Activated CD4-positive, alpha-beta T cell treated with anti-CD3 and anti-CD28 coated beads, Interleukin-2, amount 50 U/mL, for 1 hour (primary cell): ENCODE measurements around the gene ZNF618.

ENCODE experiments used
- DNase-seq: peaks from one replicate; pipeline ENCODE4 v3.0.0-alpha.2; 2020

Gene ZNF618

DNA sequence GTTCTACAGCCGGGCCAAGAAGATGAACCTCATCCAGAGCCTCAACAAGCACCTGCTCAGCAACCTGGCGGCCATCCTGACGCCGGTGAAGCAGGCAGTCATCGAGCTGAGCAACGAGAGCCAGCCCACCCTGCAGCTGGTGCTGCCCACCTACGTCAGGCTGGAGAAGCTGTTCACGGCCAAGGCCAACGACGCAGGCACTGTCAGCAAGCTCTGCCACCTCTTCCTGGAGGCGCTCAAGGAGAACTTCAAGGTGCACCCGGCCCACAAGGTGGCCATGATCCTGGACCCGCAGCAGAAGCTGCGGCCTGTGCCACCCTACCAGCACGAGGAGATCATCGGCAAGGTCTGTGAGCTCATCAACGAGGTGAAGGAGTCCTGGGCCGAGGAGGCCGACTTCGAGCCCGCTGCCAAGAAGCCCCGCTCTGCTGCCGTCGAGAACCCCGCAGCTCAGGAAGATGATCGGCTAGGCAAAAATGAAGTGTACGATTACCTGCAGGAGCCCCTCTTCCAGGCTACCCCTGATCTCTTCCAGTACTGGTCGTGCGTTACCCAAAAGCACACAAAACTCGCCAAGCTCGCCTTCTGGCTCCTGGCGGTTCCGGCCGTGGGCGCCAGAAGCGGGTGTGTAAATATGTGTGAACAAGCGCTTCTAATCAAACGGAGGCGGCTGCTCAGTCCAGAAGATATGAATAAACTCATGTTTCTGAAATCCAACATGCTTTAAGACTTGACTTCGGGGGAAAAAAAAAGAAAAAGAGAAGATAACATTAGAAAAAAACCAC lies 173.5 kb downstream of the ZNF618 start:
- no peak for DNase-seq

DNA sequence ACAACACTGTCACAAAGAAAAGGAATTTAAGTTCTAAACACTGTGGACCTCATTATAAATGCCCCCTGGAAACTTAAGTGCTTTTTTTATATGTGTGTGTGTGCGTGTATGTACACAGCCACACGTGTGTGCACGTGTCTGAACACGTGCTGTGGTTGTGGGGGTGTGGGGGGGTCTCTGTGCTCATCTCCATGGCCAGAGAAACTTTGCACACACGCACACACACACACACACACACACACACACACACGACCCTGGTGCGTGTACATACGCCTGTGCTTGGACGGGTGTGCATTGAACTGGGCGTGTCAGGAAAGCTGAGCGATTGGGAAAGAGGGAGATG lies 174.1 kb downstream of the ZNF618 start:
- no peak for DNase-seq

DNA sequence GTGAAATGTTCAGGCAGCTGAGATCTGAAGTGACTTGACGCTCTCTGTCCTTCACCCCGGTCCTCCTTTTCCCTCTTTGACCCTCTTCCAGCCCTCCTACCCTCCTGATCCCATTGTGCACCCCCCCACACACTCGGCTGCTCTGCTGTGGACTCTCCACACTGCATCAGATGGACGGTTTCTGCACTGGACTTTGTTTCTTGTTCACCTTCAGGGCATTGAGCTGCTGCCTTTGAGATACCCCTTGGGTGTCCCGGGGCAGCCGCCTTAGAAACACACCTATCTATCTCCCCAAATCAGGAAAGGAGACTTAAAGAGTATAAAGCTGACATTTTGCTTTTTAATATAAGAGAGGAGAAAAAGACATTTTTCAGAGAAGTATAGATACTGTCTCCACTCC lies 174.5 kb downstream of the ZNF618 start:
- no peak for DNase-seq

- DNase-seq: no peak
Measured at GRCh38 chr9:114051281-114051680, 175.2 kb downstream of the ZNF618 start.

- DNase-seq: no peak
Measured at GRCh38 chr9:114051706-114052105, 175.6 kb downstream of the ZNF618 start.

DNA sequence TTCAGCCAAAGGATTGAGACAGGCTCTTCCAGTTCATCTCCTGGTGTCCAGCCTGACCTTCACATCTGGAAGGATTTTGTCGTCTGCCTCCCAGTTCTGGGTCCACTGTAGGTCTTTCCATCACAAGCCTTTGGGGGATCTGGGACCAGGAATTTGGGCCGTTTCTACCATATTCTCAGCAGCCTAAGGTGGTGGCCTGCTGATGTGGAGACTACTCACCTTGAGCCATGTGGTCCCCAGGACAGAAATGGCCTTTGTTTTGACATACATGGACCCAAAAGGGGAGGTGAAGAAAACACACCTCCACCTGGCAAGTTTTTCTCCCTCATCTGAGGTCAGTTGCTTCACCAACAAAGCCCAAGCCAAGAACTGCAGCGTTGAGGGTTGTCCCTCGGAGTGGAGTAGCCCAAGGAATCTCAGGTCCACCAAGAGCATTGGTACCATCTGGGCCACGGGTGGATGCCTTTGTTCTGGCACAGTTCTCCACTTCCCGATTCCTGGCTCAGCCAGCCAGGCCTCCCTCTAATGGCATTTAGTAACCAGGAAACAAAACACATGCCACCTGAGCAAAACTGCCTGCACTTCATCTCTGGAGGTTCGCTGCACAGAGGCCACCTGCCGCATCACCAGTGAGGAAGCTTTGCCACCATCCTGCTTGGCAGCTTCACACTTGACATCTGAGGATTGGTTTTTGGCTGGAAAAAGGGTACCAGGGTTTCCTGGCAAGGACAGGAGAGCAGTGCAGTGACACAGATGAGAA lies 177.3 kb downstream of the ZNF618 start:
- DNase-seq: no peak

GRCh38 chr9:114054191-114054690 lies 178.1 kb downstream of the ZNF618 start:
- no peak for DNase-seq

DNA sequence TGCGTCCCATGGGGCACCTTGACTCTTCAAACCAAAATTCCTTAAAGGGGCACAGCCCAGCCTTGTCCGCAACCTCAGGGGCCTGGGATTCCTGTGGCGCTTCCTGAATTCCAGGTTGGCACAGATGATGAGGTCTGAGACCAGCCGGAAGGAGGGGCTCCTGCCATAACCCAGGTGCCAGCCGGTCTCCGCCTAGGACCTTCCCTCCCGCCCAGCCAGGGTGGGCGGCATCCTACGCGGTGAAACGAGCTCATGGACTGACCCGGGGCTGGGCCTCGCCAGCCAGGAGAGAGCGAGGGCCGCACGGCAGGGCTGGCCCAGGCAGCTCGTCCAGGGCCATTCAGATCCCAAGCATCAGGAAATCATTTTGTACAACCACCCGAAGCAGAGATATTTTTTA lies 179.0 kb downstream of the ZNF618 start:
- no peak for DNase-seq

DNA sequence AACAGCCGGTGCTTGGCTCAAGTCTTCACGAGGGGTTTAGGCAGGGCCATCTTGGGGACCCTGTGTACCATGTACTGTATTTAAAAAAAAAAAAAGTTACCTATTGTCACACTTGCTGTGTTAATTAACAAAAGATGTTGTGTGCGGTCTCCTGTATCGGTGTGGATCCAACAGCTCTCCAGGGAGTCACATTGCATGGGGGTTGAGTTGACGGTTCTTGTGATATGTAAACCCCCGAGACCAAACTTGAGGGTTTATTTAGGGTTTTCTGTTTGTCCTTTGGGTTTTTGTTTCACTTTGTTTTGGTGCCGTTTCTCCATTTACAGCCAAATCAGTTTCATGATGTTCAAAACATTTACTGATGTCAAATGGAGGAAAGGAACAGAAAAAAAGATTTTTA lies 179.8 kb downstream of the ZNF618 start:
- no peak for DNase-seq

GRCh38 chr9:114056527-114056926 lies 180.4 kb downstream of the ZNF618 start:
- no peak for DNase-seq

GRCh38 chr9:114057161-114057885 lies 181.2 kb downstream of the ZNF618 start:
- no peak for DNase-seq

DNA sequence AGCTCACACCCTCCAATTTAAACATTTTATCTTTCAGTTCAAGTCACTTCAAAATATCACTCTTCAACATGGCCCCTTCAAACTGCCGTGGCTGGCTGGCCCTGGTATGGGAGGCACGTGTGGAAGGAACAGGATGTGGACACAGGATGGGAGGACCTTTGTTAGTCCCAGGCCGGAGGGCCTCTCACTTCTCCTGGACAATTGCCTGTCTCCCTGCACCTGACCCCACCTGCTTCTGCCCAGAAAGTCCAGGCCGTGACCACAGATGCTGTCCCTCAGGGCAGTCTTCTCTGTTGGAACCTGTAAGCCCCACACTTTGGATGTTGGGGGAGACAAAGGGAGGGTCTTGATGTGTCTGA lies 182.6 kb downstream of the ZNF618 start:
- no peak for DNase-seq

DNA sequence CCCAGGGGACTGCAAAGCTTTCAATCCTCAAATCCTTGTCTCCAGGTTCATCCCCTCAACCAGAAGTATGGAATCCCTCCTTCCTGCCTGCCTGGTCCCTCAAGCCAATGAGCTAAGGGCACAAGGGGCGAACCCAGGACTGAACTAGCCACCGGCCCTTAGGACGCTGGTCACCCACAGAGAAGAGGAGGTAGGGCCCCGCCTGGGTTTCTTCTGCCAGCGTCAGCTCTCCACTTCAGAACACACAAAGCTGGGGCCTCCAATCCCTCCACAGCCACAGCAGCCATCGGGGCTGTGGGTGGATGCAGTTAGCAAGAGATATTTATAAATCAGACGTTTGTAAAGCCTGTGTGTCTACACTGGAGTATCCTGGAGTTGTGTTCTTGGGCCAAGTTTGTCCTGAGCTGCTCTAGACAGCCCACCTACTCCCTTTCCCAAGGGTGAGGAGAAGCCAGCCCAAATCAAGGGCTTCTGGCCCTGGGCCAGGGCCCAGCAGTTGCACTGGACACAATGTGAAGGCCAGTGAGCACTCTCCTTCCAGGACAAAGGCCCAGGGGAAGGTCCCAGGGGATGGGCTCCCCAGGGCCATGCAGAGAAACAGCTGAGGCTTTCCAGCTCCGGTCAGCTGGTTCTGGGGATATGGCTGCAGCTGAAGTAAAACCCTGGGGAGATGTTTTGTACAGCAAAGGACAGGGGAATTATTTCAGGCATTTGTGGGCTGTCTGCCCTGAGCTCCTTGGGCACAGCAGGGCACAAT lies 183.1 kb downstream of the ZNF618 start:
- no peak for DNase-seq

DNA sequence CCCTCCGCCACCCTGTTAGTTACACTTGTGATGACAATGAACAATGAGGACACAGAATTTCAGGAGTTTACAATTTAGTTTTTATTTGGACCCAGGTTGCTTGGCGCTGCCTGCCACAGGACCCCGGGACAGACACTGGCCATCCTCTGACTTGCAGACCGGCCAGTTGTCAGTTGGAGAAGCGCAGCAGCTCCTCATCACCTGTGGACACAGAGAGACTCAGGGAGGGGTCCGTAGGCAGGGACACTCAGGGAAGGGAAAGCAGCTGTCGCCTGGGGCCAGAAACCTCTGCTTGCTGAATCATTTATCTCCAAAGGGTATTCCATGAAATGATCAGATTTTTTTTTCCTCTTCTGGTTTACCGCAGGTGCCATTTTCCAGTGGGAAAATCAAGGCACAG lies 184.0 kb downstream of the ZNF618 start:
- DNase-seq: no peak

DNA sequence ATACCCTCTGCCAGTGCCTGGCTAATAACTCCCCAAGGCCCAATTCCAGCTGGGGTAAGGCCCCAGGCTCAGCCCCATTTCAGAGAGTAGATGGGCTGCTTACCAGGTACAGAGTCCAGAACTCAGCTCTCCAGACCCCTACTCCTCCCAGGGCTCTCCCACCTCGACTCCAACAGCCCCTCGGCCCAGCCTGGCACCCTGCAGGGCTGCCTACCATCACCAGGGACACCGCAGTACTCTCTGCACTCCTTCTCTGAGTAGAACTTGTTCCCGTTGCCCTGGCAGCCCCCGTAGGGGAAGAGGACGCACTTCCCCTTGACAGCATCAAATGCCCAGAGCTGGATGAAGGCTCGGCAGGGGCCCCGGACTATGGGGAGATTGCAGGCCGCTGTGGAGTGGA lies 184.6 kb downstream of the ZNF618 start:
- no peak for DNase-seq

DNA sequence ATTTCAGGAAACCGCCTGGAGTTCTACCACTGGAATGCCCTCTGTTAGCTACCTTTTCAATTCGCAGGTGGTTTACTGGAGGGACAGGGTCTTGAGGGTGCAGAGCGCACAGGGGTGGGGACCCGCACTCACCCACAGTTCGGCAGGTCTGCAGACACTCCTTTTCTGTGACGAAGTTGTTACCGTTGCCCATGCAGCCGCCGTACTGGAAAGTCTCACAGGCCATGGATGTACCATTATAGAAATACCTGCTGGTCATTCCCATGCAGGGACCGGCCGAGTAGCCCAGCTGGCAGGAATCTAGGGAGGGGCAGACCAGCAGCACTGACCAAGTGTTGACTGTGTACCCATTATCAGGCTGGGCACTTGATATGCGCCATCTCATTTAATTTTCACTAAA lies 185.2 kb downstream of the ZNF618 start:
- no peak for DNase-seq

GRCh38 chr9:114061830-114062474 lies 185.8 kb downstream of the ZNF618 start:
- DNase-seq: no peak

DNA sequence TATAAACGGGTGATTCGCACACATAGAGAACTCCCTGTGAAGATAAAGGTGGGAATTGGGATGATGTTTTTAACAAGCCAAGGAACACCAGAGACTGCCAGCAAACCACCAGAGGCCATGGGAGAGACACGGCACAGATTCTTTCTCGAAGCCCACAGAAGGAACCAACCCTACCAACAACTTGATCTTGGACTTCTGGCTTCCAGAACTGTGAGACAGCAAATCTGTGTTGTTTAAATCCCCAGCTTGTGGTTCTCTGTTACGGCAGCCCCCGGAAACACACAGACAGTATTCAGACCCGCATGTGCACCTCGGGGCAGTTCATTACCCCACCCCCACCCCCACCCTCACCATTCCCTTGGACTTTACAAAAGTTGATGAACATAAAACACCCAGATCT lies 189.2 kb downstream of the ZNF618 start:
- DNase-seq: no peak

DNA sequence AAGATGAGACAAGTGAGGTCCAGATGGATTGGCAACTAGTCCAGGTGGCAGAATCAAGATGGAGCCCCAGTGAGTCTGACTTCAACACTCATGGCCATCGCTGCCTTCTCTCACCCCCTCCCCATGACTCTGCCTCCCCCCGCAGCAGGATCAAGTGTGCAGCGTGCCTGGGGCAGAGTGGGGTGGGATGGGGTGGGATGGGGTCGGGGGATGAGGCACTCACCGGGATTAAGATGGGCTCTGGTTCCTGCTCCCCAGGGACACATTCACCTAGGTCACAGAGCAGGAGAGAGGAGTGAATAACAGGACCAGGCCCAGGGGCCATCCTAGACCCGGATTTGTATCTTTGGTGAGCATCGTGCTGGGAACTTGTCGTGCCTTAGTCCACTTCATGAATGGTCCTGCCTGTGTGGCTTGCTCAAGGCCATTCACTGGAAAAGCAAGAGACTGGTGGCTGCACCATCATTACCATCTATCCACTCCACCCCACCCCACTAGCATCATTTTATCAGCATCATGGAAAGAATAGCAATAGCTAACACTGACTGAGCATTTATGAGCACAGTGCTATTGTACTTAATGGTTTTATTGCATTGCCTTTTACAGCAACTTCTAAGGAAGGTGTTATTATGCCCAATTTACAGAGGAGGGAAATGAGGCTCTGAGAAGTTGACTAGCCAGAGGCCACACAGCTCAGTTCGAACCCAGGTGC lies 193.5 kb downstream of the ZNF618 start:
- DNase-seq: no peak

- DNase-seq: no peak
Measured at GRCh38 chr9:114070188-114071103, 194.3 kb downstream of the ZNF618 start.
